ENCODE measurements around the gene LYG2.

DNA sequence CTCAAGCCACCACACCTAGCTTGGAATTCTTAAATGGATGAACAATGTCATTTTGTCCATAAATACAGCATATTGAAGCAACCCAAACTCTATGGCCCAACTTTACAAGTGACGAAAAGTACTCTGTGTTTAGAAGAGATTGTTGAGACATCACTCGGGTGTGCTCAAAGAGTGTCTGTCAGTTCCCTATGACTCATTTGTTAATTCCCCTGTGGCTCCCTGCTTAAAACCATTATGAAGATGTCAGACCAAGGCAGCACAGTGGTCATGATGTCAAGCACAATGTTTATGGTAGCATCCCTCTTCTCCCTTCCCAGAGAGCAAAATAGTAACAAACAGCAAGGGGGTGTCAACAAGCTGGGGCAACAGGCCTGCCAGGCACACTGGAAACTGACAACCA is 42.5 kb upstream of the LYG2 start:
- TF ChIP-seq, protein P1, sequence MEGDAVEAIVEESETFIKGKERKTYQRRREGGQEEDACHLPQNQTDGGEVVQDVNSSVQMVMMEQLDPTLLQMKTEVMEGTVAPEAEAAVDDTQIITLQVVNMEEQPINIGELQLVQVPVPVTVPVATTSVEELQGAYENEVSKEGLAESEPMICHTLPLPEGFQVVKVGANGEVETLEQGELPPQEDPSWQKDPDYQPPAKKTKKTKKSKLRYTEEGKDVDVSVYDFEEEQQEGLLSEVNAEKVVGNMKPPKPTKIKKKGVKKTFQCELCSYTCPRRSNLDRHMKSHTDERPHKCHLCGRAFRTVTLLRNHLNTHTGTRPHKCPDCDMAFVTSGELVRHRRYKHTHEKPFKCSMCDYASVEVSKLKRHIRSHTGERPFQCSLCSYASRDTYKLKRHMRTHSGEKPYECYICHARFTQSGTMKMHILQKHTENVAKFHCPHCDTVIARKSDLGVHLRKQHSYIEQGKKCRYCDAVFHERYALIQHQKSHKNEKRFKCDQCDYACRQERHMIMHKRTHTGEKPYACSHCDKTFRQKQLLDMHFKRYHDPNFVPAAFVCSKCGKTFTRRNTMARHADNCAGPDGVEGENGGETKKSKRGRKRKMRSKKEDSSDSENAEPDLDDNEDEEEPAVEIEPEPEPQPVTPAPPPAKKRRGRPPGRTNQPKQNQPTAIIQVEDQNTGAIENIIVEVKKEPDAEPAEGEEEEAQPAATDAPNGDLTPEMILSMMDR (IDR thresholded peaks at IDR 0.05 in 4 of 5, conservative IDR thresholded peaks at IDR 0.05 in 1 of 5): no peak
- no peak for TF ChIP-seq POLR2A (IDR thresholded peaks at IDR 0.05)
